VCaP (cell line): ENCODE results near the gene BBS9.

Source experiments
- H3K27ac ChIP-seq: fragments of 450-650 bp; 2 replicates; pipeline ENCODE4 v1.5.1; 2017
- TF ChIP-seq, protein P1 (sequence below): fragments of 450-650 bp; conservative IDR thresholded peaks from 2 replicates; pipeline ENCODE4 v1.5.1; 2017; ENCODE audit warnings: mild to moderate bottlenecking, moderate library complexity

BBS9 gene

GRCh38 chr7:33109005-33109757, 20.2 kb upstream of the BBS9 start, which contains the start of gene RP9:
TSS of gene RP9 (minus strand) at chr7:33109404. CDS start at chr7:33109372, 32 bp downstream.
- peak within 1 kb of the TSS; percentile 81 for H3K27ac ChIP-seq
- TF ChIP-seq, protein P1, sequence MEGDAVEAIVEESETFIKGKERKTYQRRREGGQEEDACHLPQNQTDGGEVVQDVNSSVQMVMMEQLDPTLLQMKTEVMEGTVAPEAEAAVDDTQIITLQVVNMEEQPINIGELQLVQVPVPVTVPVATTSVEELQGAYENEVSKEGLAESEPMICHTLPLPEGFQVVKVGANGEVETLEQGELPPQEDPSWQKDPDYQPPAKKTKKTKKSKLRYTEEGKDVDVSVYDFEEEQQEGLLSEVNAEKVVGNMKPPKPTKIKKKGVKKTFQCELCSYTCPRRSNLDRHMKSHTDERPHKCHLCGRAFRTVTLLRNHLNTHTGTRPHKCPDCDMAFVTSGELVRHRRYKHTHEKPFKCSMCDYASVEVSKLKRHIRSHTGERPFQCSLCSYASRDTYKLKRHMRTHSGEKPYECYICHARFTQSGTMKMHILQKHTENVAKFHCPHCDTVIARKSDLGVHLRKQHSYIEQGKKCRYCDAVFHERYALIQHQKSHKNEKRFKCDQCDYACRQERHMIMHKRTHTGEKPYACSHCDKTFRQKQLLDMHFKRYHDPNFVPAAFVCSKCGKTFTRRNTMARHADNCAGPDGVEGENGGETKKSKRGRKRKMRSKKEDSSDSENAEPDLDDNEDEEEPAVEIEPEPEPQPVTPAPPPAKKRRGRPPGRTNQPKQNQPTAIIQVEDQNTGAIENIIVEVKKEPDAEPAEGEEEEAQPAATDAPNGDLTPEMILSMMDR: peak; percentile 92

DNA sequence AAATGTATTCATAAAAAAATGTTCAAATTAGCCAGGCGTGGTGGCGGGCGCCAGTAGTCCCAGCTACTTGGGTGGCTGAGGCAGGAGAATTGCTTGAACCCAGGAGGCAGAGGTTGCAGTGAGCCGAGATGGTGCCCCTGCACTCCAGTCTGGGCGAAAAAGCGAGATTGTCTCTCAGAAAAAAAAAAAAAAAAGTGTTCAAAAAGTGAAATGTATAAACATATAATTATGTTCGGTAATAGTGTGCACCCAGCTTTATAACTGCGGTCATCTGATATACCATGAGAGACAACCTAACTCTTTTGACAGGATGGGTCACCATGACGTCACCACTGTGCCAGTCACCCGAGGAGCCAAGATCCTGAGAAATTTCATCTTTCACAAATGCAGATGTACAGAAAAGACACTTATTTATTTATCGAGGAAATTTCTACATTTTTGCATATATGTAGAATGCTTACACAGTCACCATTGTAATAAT, 19.6 kb upstream of the BBS9 start:
- peak overlapping the region; percentile 81 for H3K27ac ChIP-seq
- TF ChIP-seq, protein P1: no peak

GRCh38 chr7:33111614-33112013, 17.8 kb upstream of the BBS9 start:
- H3K27ac ChIP-seq: no peak overlapping the region
- TF ChIP-seq, protein P1: no peak

GRCh38 chr7:33114976-33115375, 14.4 kb upstream of the BBS9 start:
- H3K27ac ChIP-seq: no peak overlapping the region
- TF ChIP-seq, protein P1: no peak

GRCh38 chr7:33118383-33118782, 11.0 kb upstream of the BBS9 start:
- H3K27ac ChIP-seq: no peak overlapping the region
- TF ChIP-seq, protein P1: no peak

DNA sequence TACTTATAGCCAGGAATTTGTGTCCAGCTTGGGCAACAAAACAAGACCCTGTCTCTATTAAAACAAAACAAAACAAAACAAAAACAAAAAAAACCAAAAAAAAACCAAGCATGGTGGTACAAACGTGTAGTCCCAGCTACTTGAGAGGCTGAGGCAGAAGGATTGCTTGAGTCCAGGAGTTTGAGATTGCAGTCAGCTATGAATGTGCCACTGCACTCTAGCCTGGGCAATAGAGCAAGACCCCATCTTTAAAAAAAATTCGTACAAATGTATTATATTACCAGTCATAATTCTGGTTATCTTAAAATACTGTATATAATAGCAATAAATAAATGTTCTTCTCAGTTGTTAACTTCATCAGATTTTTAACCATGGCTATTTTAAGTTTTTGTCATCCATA, 2.3 kb upstream of the BBS9 start:
- no peak overlapping the region for H3K27ac ChIP-seq
- TF ChIP-seq, protein P1: no peak

DNA sequence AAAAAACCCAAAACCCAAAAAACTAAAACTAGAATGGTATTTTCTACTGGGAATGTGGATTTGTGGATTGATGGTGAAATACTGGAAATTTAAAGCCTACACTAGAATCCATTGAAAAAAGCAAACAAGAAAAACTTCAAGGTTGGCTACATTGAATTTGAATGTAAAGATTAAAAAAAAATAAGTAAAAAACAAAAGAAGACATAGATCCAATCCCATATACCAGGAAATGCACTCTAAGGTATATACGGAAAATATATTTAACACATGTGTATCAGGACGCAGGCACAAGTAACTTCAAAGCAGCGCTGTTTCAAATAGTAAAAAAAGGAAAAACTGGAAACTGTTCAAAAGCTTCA, 754 bp upstream of the BBS9 start:
- H3K27ac ChIP-seq: peak overlapping the region; percentile 85
- TF ChIP-seq, protein P1: no peak
